SK-N-SH (cell line): ENCODE results near the gene CALHM1.
"Not testable (repeated sequence)": the region's sequence is repeated elsewhere in the genome, so short reads cannot be mapped to it uniquely, and the experiment has no call there.

ENCODE experiments used
- CTCF ChIP-seq: fragments of 200-600 bp; sonication (generic); IDR thresholded peaks from 2 replicates; pipeline ENCODE4 v1.6.1; 2017; ENCODE audit warnings: antibody characterized with exemption, mild to moderate bottlenecking, moderate library complexity
- POLR2AphosphoS5 ChIP-seq: IDR thresholded peaks from 2 replicates; pipeline ENCODE4 v1.6.1; 2012; ENCODE audit warnings: low read depth, low read length
- REST ChIP-seq: IDR thresholded peaks from 2 replicates; pipeline ENCODE4 v1.6.1; 2012; ENCODE audit warnings: mild to moderate bottlenecking, low read depth, low read length, moderate library complexity
- SMC3 ChIP-seq: IDR thresholded peaks from 2 replicates; pipeline ENCODE4 v1.6.1; 2012; ENCODE audit warnings: low read depth, low read length, improper control_type of control experiment
- ZBTB33 ChIP-seq: IDR thresholded peaks from 2 replicates; pipeline ENCODE4 v1.4.0; 2012; ENCODE audit warnings: low read depth, borderline replicate concordance

- TF ChIP-seq POLR2AphosphoS5, CTCF, ZBTB33, SMC3, REST: not testable (repeated sequence)
These were observed 28.1 kb upstream of the CALHM1 start for GRCh38 chr10:103486635-103487409.
